MCF 10A (cell line): ENCODE data around the gene ANXA7. TPM values are rescaled to one million over a fixed set of nuclear protein-coding genes. Genes with fewer than 3 reads are reported as not detected.

Source experiments
- BruUV-seq: library from RNA; stranded (reverse); fragments of 400-500 nt; replicated peaks from 2 replicates; lab custom pipeline; 2021; lab: Mats Ljungman, UMichigan
- CTCF ChIA-PET: fragments of 300-600 bp; sonication (Branson Sonifier 250); formaldehyde crosslinking; extraction: SDS; loops from one replicate; lab custom pipeline; 2021; ENCODE audit warnings: antibody characterized with exemption, inconsistent platforms; lab: Yijun Ruan, JAX
- POLR2A ChIA-PET: fragments of 300-600, 350-650 bp; sonication (Branson Sonifier 250); formaldehyde crosslinking; extraction: SDS; loops from one replicate; lab custom pipeline; 2020; ENCODE audit warnings: antibody characterized with exemption, inconsistent platforms; lab: Yijun Ruan, JAX
- DNase-seq: peaks from one replicate; pipeline ENCODE4 v3.0.0-alpha.2; 2018; ENCODE audit not compliant: unreplicated experiment
- H3K27ac Mint-ChIP-seq: one replicate; pipeline ENCODE4 v1.8.0; 2022; ENCODE audit warnings: mild to moderate bottlenecking, low read depth, mixed read lengths; ENCODE audit not compliant: unreplicated experiment
- H3K27me3 Mint-ChIP-seq: one replicate; pipeline ENCODE4 v1.8.0; 2022; ENCODE audit warnings: mixed read lengths; ENCODE audit not compliant: insufficient read depth, unreplicated experiment
- H3K36me3 Mint-ChIP-seq: one replicate; pipeline ENCODE4 v1.8.0; 2022; ENCODE audit warnings: mild to moderate bottlenecking, moderate library complexity, mixed read lengths; ENCODE audit not compliant: insufficient read depth, unreplicated experiment
- H3K4me1 Mint-ChIP-seq: one replicate; pipeline ENCODE4 v1.8.0; 2022; ENCODE audit warnings: mixed read lengths; ENCODE audit not compliant: insufficient read depth, unreplicated experiment
- H3K4me3 Mint-ChIP-seq: one replicate; pipeline ENCODE4 v1.8.0; 2022; ENCODE audit warnings: mild to moderate bottlenecking, moderate library complexity, mixed read lengths; ENCODE audit not compliant: unreplicated experiment
- H3K9me3 Mint-ChIP-seq: one replicate; pipeline ENCODE4 v1.8.0; 2022; ENCODE audit warnings: mixed read lengths; ENCODE audit not compliant: unreplicated experiment
- CTCF ChIP-seq: fragments of 200-600 bp; IDR thresholded peaks from one replicate; pipeline ENCODE4 v1.8.0; 2022; ENCODE audit warnings: antibody characterized with exemption, mild to moderate bottlenecking; ENCODE audit not compliant: unreplicated experiment
- intact Hi-C: fragments of 100-400 bp; cut with micrococcal nuclease; formaldehyde crosslinking; loops from 2 replicates; pipeline ENCODE4 v1.14.1; 2022
- total RNA-seq: library from RNA; stranded (reverse); gene quantifications from 2 replicates; pipeline ENCODE4 v1.2.3, GENCODE V29; 2022

The ANXA7 gene
- total RNA-seq, 1 experiment from 2014 or later = 137 TPM

- H3K27ac Mint-ChIP-seq = no peak overlapping the region
- no peaks in the 10 kb centered on the region for H3K9me3 Mint-ChIP-seq
- intact Hi-C loops = no loop called here
- no peaks in the 10 kb centered on the region for H3K27me3 Mint-ChIP-seq
- peaks cover 77% of the 10 kb centered on the region for H3K36me3 Mint-ChIP-seq
- POLR2A ChIA-PET = interaction anchor here (0.9 to 1.2 kb wide), 2 partner anchors 8 to 9 kb away, joined by 3 to 5 read pairs; partner anchors contain the start of gene CFAP70
- no peak for DNase-seq
- no peaks in the 10 kb centered on the region for H3K4me1 Mint-ChIP-seq
- CTCF ChIA-PET = interaction anchor here (0.6 kb wide), 1 partner anchor 40 kb away, joined by 4 read pairs; no protein-coding TSS in a partner anchor
- H3K4me3 Mint-ChIP-seq = no peak overlapping the region
- no peak for TF ChIP-seq CTCF
- no TSS peak for BruUV-seq
Measured at GRCh38 chr10:73366381-73367298, 47.2 kb downstream of the ANXA7 start.

GRCh38 chr10:73364964-73365363 is 48.9 kb downstream of the ANXA7 start:
- TF ChIP-seq CTCF = no peak
- no peaks in the 10 kb centered on the region for H3K9me3 Mint-ChIP-seq
- no peak for DNase-seq
- H3K36me3 Mint-ChIP-seq = peaks cover 60% of the 10 kb centered on the region
- H3K27me3 Mint-ChIP-seq = no peaks in the 10 kb centered on the region
- no peak overlapping the region for H3K4me3 Mint-ChIP-seq
- no TSS peak for BruUV-seq
- no peak overlapping the region for H3K27ac Mint-ChIP-seq
- ChIA-PET POLR2A (interaction anchor here (0.7 kb wide), 1 partner anchor 655 kb away, joined by 3 read pairs; no protein-coding TSS in a partner anchor), CTCF (no interaction called here)
- intact Hi-C loops = no loop called here
- no peaks in the 10 kb centered on the region for H3K4me1 Mint-ChIP-seq

GRCh38 chr10:73359492-73359891 is 54.4 kb downstream of the ANXA7 start:
- intact Hi-C loops = no loop called here
- peaks cover 11% of the 10 kb centered on the region for H3K4me1 Mint-ChIP-seq
- ChIA-PET CTCF (interaction anchor here (0.7 kb wide), 1 partner anchor 51 kb away, joined by 3 read pairs; no protein-coding TSS in a partner anchor), POLR2A (interaction anchor here (0.9 to 3.2 kb wide), 11 partner anchors 11 to 136 kb away, joined by 3 to 23 read pairs (median 4); partner anchors contain the start of genes ANXA7, DNAJC9, MRPS16 and PPP3CB)
- peaks cover 7% of the 10 kb centered on the region for H3K36me3 Mint-ChIP-seq
- no peaks in the 10 kb centered on the region for H3K27me3 Mint-ChIP-seq
- BruUV-seq = no TSS peak
- no peak for TF ChIP-seq CTCF
- H3K4me3 Mint-ChIP-seq = no peak overlapping the region
- DNase-seq = no peak
- H3K27ac Mint-ChIP-seq = no peak overlapping the region
- H3K9me3 Mint-ChIP-seq = no peaks in the 10 kb centered on the region
